ENCODE results near the gene RNF31. TPM values are rescaled to one million over a fixed set of nuclear protein-coding genes. Genes with fewer than 3 reads are reported as not detected.

RNF31 gene
- total RNA-seq, 2 donors from 2014 or later, result 75.5 to 82.9 TPM

GRCh38 chr14:24190416-24190815 is 43.1 kb downstream of the RNF31 start:
- Mint-ChIP-seq H3K27me3 (ENCODE audit: insufficient read depth) (no peaks in the 10 kb centered on the region), H3K9me3 (no peaks in the 10 kb centered on the region), H3K4me3 (no peak overlapping the region), H3K4me1 (peaks cover 6% of the 10 kb centered on the region), H3K27ac (no peak overlapping the region), H3K36me3 (ENCODE audit: low read depth) (peaks cover 50% of the 10 kb centered on the region)
- no peaks in the 10 kb centered on the region for H3K9me3 ChIP-seq (ENCODE audit: control insufficient read depth, low read length)
- no peak overlapping the region for H3K9ac ChIP-seq (ENCODE audit: extremely low read depth, low read length, poor library complexity, severe bottlenecking)
- H3K4me3 ChIP-seq (ENCODE audit: low read length), result no peak overlapping the region
- no peaks in the 10 kb centered on the region for H3K27me3 ChIP-seq (ENCODE audit: control insufficient read depth, insufficient read depth, low read length, poor library complexity, severe bottlenecking)
- H3K36me3 ChIP-seq (ENCODE audit: control insufficient read depth, insufficient read depth, low read length), result peaks cover 62% of the 10 kb centered on the region
- TF ChIP-seq CTCF (conservative IDR thresholded peaks at IDR 0.05), result no peak
- no peak overlapping the region for H3K27ac ChIP-seq (ENCODE audit: low read depth, low read length)
- DNase-seq, result no peak
- H3K4me1 ChIP-seq (ENCODE audit: control insufficient read depth, insufficient read depth, low read length), result no peaks in the 10 kb centered on the region
- 94 to 95% methylated on average over 6 to 9 of the region's 10 CpGs for WGBS, 2 experiments (ENCODE audit: insufficient coverage in 1 of 2, insufficient read length in 1 of 2)

- Histone ChIP-seq H3K27ac (ENCODE audit: low read depth, low read length) (no peak overlapping the region), H3K27me3 (ENCODE audit: control insufficient read depth, insufficient read depth, low read length, poor library complexity, severe bottlenecking) (no peaks in the 10 kb centered on the region), H3K9ac (ENCODE audit: extremely low read depth, low read length, poor library complexity, severe bottlenecking) (no peak overlapping the region), H3K4me1 (ENCODE audit: control insufficient read depth, insufficient read depth, low read length) (no peaks in the 10 kb centered on the region), H3K9me3 (ENCODE audit: control insufficient read depth, low read length) (no peaks in the 10 kb centered on the region), H3K4me3 (ENCODE audit: low read length) (no peak overlapping the region), H3K36me3 (ENCODE audit: control insufficient read depth, insufficient read depth, low read length) (peaks cover 39% of the 10 kb centered on the region)
- DNase-seq, result no peak
- no peak for TF ChIP-seq CTCF (conservative IDR thresholded peaks at IDR 0.05)
- Mint-ChIP-seq H3K36me3 (ENCODE audit: low read depth) (peaks cover 35% of the 10 kb centered on the region), H3K27ac (no peak overlapping the region), H3K27me3 (ENCODE audit: insufficient read depth) (no peaks in the 10 kb centered on the region), H3K4me1 (peaks cover 9% of the 10 kb centered on the region), H3K4me3 (no peak overlapping the region), H3K9me3 (no peaks in the 10 kb centered on the region)
- 97 to 98% methylated on average over 14 to 15 of the region's 15 CpGs for WGBS, 2 experiments (ENCODE audit: insufficient coverage in 1 of 2, insufficient read length in 1 of 2)
Observed at GRCh38 chr14:24192933-24193332, 45.6 kb downstream of the RNF31 start.

GRCh38 chr14:24194186-24194872 is 47.0 kb downstream of the RNF31 start:
- no peaks in the 10 kb centered on the region for H3K4me1 ChIP-seq (ENCODE audit: control insufficient read depth, insufficient read depth, low read length)
- no peaks in the 10 kb centered on the region for H3K9me3 ChIP-seq (ENCODE audit: control insufficient read depth, low read length)
- no peaks in the 10 kb centered on the region for H3K27me3 Mint-ChIP-seq (ENCODE audit: insufficient read depth)
- no peak for TF ChIP-seq CTCF (conservative IDR thresholded peaks at IDR 0.05)
- H3K9ac ChIP-seq (ENCODE audit: extremely low read depth, low read length, poor library complexity, severe bottlenecking), result peak overlapping the region; percentile 93
- no peak overlapping the region for H3K27ac ChIP-seq (ENCODE audit: low read depth, low read length)
- H3K4me1 Mint-ChIP-seq, result peaks cover 8% of the 10 kb centered on the region
- peak overlapping the region; percentile 77 for H3K4me3 Mint-ChIP-seq
- peak overlapping the region; percentile 91 for H3K4me3 ChIP-seq (ENCODE audit: low read length)
- H3K27ac Mint-ChIP-seq, result no peak overlapping the region
- 97 to 100% methylated on average over 2 to 7 of the region's 7 CpGs for WGBS, 2 experiments (ENCODE audit: insufficient coverage in 1 of 2, insufficient read length in 1 of 2)
- DNase-seq, result no peak
- H3K9me3 Mint-ChIP-seq, result no peaks in the 10 kb centered on the region
- no peaks in the 10 kb centered on the region for H3K27me3 ChIP-seq (ENCODE audit: control insufficient read depth, insufficient read depth, low read length, poor library complexity, severe bottlenecking)
- H3K36me3 ChIP-seq (ENCODE audit: control insufficient read depth, insufficient read depth, low read length), result peaks cover 43% of the 10 kb centered on the region
- H3K36me3 Mint-ChIP-seq (ENCODE audit: low read depth), result peaks cover 44% of the 10 kb centered on the region
